Umbilical cord (tissue), 2 donors: ENCODE measurements around the gene MASP2. TPM values are rescaled to one million over a fixed set of nuclear protein-coding genes. Genes with fewer than 3 reads are reported as not detected.
"Not testable (repeated sequence)": the region's sequence is repeated elsewhere in the genome, so short reads cannot be mapped to it uniquely, and the experiment has no call there.

Experiments used
- DNase-seq: peaks from one replicate; pipeline ENCODE4 v3.0.0-alpha.2; 2015; ENCODE audit warnings: low spot score
- total RNA-seq: library from RNA; depleted of rRNA; stranded (reverse); fragments of >200 nt; gene quantifications from one replicate; pipeline ENCODE4 v1.2.3, GENCODE V29; 2014; ENCODE audit warnings: low replicate concordance; ENCODE audit not compliant: insufficient read depth

MASP2 gene
- total RNA-seq, 1 donor from 2014 or later: 2.9 TPM

DNA sequence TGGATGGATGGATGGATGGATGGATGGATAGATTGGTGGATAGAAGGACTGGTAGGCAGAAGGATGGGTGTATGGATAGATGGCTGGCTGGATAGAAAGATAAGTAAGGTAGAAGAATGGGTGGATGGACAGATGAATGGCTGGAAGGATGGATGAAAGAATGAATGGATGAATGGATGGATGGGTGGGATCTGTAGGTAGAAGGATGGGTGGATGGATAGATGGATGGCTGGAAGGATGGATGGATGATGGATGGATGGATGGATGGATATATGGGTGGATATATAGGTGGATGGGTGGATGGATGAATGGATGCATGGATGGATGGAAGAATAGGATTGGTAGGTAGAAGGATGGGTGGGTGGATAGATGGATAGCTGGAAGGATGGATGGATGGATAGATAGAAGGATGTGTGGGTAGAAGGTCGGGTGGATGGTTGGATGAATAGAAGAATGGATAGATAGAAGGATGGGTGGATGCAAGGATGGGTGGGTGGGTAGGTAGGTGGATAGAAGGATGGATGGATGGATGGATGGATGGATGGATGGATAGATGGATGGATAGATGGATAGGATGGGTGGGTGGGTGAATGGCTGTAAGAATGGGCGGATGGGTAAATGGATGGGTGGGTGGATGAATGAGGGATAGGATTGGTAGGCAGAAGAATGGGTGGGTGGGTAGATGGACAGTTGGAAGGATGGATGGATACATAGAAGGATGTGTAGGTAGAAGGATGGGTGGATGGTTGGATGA is 7.5 kb downstream of the MASP2 start:
- no peak for DNase-seq

DNA sequence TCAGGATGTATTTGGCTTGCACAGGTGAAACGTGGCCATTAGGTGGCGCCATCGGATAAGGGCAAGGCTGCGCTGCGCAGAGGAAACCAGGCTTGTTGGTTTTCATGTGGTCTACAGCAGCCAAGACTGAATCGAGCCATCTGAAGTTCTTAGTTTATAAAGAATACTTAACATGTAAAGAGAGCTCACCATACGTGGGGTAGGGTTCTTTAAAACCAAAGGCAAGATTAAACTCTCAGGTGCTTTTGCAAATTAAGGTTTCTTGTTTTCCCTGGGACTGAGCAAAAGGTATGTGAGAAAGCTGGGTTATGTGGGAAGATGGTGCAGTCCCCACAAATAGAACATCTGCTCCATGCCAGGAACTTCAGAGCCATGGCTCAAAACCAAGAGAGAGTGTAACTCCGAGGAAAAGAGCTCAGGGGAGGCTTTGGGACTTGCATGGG is 9.3 kb downstream of the MASP2 start:
- DNase-seq: peak; percentile 90

DNA sequence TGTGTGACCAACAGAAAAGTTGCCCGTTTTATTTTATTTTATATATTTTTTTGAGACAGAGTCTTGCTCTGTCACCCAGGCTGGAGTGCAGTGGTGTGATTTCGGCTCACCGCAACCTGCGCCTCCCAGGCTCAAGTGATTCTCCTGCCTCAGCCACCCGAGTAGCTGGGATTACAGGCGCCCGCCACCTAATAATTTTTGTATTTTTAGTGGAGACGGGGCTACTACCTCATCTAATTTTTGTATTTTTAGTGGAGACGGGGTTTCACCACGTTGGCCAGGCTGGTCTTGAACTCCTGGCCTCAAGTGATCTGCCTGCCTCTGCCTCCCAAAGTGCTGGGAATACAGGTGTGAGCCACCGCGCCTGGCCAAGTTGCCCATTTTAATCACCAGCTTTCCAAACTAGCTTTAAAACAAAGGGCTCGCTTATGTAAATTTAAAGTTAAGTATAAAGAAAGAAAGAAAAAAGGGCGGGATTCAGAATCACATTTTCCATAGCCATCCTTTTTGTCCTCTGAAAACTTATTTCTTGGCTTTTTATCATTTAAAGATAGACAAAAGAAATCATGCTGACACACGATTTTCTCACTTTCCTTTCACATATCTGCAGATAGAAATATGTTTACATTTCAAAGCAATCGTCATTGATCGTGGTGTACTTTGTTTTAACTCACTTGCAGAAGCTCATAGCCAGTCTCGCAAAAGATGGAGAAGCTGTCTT is 9.9 kb downstream of the MASP2 start:
- not testable (repeated sequence) for DNase-seq

DNA sequence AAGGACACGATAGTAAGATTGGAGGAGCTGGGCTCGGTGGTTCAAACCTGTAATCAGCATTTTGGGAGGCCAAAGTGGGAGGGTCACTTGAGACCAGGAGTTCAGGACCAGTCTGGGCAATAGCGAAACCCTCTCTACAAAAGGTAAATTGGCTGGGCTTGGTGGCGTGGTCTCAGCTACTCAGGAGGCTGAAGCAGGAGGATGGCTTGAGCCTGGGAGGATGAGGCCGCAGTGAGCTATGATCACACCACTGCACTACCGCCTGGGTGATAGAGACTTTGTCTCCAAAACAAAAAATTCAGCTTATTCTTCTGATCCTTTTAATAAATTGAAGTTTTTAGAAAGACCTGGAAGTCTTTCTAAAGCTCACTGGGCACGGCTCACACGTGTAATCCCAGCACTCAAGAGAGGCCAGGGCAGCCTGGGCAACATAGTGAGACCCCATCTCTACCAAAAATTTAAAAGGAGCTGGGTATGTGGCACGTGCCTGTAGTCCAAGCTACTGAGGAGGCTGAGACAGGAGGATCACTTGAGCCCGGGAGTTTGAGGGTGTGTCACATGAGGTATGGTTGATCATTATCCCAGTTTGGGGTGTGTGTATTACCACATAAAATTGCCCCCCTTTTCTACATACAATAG is 15.3 kb downstream of the MASP2 start:
- DNase-seq: no peak

DNA sequence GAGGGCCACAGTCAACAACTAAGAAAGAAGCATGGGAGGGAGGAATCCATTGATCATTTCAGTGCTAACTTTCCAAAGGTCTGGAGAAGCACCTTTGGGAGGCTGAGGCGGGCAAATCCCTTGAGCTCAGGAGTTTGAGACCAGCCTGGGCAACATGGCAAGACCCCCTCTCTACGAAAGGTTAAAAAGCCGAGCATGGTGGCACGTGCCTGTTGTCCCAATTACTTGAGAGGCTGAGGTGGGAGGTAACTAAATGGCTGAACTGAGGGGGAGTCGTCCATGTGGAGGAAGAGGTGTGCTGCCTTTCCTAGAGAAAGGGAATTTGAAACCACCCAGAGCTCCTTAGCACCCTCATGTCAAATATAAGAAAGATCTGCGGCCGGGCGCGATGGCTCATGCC is 16.2 kb downstream of the MASP2 start:
- DNase-seq: no peak

DNA sequence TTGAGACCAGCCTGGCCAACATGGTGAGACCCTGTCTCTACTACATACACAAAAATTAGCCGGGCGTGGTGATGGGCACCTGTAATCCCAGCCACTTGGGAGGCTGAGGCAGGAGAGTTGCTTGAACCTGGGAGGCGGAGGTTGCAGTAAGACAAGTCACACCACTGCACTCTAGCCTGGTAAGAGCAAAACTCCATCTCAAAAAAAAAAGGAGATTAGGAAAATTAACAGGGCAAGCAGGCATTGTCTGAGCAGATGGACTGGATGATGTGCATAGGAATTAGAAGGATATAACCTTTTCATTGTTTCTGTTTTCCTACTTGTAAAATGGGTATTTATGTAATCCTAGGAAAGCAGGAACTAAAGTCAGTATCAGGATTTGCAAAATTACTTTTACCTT is 19.0 kb downstream of the MASP2 start:
- DNase-seq: no peak

DNA sequence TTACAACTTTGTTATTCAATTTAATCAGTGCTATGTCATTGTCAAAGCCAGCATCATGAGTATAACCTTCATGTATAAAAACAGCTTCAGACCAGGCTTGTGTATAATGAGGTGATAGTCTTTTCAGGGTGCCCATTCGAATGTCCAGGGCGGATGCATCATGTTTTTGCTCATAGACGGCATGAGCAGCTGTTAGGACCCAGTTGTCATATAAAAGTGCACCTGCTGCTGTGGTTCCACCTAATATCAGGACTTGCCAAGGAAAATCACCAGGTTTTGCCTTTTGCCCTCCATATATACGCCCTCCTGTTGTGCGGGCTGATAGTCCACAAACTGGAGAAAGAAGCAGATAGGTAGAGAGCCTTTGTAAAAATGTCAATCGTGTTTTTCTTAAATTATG is 19.7 kb downstream of the MASP2 start:
- DNase-seq: no peak

DNA sequence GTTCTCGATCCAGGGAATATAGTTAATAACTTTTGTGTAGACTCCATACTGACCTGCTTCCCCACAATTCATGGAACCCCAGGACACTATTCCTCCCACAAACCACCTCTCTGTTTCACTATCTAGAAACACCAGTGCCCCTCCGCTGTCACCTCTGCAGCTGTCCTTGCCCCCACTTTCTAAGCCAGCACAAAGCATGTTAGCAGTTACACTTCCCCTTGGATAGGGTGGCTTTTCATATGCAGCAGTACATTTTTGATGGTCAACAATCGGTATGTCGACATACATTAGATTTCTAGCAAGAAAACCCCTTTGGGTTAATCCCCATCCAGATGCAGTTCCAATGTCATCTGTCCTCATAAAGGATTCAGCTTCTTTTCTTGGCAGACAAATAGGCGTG is 20.1 kb downstream of the MASP2 start:
- no peak for DNase-seq

DNA sequence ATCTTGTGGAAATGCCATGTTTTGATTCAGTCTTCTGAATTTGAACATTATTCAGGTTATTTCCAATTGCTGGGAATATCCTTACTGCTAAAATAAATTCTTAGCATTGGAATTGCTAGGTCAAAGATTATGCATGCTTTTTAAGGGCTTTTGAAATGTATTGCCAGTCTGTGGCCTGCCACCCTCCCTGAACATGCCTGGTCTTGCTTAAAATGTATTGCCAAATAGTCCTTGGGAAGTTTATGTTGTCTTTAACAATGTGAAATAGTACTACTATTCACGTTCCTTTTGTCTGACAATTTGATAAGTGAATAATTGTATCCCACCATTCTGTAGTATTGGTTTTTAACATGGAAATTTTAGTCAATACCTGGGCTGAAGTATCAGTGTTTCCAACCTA is 21.0 kb downstream of the MASP2 start:
- DNase-seq: no peak

DNA sequence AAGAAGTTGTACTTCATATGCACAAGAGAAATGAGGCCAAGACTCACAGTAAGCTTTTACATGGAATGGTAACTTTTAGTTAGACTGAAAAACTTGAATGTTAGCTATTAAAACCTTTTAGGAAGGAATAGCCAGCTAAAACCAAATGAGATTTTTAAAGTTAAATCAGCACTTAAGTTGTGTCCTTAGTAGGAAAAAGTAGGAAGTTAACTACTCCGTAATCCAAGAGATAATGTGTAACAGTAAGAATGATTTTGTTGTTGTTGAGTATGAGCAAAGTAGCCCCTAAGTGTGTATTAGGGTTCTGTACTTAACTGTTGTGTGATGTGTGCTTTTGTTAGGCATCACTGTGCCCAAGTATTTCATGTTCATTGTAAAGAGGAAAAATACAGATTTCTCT is 21.4 kb downstream of the MASP2 start:
- no peak for DNase-seq

DNA sequence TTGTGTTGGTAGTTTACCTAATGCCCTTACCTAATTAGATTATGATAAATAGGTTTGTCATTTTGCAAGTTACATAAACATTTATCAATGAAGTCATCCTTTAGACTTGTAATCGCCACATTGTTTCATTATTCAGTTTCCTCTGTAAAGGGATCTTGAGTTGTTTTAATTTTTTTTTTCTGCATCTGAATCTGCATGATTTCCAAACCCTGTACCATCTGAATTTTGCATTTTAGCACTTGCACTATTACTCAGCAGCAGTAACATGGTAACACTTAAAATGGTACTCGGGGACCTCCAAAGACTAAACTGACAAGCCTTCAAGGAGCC is 22.2 kb downstream of the MASP2 start:
- DNase-seq: no peak

DNA sequence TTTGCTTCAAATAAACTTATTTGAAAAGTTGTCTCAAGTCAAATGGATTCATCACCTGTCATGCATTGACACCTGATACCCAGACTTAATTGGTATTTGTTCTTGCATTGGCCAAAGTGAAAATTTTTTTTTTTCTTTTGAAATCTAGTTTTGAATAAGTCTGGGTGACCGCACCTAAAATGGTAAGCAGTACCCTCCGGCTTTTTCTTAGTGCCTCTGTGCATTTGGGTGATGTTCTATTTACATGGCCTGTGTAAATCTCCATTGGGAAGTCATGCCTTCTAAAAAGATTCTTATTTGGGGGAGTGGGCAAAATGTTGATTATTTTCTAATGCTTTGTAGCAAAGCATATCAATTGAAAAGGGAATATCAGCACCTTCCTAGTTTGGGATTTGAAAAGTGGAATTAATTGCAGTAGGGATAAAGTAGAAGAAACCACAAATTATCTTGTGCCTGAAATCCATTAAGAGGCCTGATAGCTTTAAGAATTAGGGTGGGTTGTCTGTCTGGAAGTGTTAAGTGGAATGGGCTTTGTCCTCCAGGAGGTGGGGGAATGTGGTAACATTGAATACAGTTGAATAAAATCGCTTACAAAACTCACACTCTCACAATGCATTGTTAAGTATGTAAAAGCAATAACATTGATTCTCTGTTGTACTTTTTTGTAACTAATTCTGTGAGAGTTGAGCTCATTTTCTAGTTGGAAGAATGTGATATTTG is 22.7 kb downstream of the MASP2 start:
- no peak for DNase-seq

DNA sequence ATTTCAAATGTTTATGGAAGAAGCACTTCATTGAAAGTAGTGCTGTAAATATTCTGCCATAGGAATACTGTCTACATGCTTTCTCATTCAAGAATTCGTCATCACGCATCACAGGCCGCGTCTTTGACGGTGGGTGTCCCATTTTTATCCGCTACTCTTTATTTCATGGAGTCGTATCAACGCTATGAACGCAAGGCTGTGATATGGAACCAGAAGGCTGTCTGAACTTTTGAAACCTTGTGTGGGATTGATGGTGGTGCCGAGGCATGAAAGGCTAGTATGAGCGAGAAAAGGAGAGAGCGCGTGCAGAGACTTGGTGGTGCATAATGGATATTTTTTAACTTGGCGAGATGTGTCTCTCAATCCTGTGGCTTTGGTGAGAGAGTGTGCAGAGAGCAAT is 23.8 kb downstream of the MASP2 start:
- DNase-seq: no peak

DNA sequence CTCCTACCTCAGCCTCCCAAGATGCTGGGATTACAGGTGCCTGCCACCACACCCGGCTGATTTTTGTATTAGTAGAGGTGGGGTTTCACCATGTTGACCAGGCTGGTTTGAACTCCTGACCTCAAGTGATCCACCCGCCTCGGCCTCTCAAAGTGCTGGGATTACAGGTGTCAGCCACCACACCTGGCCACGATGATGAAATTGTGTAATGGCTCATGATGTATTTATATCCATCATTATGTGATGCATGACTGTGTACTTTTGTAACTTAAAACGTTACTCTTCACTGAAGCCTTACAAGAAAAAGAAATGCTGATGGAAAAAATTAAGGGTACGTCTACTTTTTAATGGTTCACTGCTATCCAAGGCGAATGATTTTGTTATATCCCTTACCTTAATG is 27.1 kb downstream of the MASP2 start:
- DNase-seq: no peak

DNA sequence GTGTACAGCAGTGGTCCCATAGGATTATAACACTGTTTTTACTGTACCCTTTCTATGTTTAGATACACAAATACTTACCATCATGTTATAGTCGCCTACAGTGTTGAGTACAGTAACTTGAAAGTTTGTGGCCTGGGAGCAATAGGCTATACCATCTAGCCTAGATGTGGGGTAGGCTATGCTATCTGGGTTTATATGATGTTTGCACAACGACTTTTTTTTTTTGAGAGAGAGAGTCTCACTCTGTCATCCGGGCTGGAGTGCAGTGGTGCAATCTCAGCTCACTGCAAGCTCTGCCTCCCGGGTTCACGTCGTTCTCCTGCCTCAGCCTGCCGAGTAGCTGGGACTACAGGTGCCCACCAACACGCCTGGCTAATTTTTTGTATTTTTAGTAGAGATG is 27.7 kb downstream of the MASP2 start:
- DNase-seq: not testable (repeated sequence)

DNA sequence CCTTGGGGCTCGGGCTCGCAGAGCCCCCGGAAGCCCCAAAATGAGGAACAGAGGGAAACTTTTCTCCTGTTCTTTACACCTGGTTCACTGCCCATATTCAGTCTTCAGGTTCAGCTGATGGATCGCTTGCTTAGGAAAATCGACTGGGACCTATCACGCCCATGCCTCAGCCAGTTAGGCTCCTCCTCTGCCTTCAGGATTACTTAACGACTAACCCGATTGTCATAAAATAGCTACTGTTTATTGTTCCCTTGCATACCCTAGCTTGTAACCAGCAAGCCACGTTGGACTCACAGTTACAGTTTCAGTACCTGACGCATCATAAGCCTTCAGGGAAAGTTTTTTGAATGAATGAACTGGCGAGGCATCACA is 33.9 kb downstream of the MASP2 start:
- DNase-seq: no peak

DNA sequence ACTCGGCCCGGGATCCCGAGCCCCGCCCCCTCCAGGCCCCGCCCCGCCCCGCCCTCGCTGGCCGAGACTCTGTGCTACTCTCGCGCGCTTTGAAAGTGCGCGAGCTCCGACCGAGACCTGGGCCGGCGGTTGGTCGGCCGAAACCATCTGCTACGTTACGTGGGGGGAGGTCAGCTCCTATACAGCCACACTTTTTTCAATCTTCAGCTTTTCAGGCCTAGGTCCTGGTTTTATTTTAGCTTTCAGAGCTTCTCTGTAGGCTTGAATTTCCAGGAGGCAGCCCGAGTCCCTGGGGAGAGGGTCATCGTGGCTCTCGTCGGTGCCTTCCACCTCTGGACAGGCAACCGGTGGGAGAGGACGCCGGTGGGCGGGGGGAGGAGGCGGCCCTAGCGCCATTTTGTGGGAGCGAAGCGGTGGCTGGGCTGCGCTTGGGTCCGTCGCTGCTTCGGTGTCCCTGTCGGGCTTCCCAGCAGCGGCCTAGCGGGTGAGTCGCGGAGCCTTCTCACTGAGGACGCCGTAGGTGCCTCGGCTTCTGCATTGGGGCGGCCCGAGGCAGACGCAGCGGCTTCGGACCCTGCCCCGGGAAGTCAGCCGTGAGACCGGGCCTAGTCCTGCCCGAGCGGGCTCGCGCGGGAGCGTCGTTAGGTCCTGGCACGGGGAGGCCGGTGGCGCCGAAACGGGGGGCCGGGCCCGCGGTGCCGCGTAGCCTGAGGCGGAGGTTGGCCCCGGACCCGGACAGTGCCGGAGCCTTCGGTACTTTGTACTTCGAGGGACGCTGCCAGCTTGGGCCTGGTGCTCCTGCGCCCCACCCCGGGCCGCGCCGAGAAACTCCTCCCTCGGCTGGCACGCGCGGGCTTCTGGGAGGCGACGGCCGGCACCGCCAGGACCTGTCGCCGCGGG is 34.5 kb downstream of the MASP2 start, which contains the start of gene TARDBP:
Gene TARDBP (plus strand): TSS at position 395 of the 900 bp plus-strand sequence. CDS start 1,074 bp downstream, outside the sequence.
- DNase-seq: peak; percentile 93

DNA sequence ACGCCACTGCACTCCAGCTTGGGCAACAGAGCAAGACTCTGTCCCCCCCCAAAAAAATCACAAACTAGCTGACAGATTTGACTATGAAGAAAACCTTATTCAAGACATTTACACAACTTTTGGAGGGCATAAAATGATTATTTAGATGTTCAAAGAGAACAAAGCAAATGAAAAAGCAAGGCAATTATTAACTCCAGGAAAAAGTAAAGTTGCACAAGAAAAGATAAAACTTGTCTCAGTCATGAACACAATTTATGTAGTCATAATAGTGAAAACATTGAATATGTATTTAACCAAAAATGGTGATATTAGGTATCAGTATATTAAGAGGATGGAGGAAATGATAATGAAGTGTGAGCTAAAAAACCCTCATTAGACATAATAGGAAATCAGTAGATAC is 46.5 kb downstream of the MASP2 start:
- DNase-seq: no peak

DNA sequence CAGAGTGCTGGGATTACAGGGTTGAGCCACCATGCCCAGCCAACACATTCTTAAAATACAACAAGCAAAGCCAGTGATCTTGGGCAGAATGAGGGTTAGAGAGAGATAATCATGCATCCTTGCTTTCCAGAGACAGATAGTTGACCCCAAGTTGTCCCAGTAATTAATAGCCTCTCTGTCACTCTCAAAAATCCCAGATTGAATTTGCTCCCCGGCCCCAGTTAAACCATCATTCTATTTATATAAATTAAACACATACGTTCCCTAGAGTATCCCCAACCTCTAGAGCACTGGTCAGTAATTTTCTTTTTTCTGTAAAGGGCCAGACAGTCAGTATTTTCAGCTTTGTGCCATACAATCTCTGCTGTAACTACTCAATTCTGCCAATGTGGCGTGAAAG is 50.9 kb downstream of the MASP2 start:
- DNase-seq: no peak

DNA sequence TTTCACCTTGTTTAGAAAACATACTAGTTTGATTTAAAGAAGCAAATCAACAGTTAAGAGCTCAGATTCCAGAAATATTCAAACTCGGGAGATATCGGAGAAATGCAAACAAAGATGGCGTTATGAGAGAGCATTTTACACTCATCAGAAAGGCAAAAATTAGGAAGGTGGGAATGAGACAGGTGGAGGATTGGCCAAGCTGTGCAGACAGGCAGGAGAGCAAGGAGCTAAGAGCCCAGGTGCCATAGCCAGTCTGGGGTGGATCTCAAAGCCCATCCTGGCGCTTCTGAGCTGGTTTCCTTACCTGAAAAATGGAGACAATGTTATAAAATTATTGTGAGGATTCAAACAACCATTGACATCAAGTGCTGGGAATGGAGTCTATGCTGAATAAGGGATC is 54.2 kb downstream of the MASP2 start:
- DNase-seq: no peak

DNA sequence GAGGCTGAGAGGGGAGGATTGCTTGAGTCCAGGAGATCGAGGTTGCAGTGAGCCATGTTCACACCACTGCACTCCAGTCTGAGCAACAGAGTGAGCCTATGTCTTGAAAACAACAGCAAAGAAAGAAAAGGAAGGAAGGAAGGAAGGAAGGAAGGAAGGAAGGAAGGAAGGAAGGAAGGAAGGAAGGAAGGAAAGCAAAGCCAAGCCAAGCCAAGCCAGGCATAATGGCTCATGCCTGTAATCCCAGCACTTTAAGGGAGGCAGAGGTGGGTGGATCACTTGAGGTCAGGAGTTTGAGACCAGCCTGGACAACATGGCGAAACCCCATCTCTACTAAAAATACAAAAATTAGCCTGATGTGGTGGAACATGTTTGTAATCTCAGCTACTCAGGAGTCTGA is 55.0 kb downstream of the MASP2 start:
- DNase-seq: not testable (repeated sequence)
